ENCODE measurements around the gene CLDN34. TPM values are rescaled to one million over a fixed set of nuclear protein-coding genes. Genes with fewer than 3 reads are reported as not detected.

Gene CLDN34
- total RNA-seq, 1 donor from 2014 or later: 0.40 TPM

DNA sequence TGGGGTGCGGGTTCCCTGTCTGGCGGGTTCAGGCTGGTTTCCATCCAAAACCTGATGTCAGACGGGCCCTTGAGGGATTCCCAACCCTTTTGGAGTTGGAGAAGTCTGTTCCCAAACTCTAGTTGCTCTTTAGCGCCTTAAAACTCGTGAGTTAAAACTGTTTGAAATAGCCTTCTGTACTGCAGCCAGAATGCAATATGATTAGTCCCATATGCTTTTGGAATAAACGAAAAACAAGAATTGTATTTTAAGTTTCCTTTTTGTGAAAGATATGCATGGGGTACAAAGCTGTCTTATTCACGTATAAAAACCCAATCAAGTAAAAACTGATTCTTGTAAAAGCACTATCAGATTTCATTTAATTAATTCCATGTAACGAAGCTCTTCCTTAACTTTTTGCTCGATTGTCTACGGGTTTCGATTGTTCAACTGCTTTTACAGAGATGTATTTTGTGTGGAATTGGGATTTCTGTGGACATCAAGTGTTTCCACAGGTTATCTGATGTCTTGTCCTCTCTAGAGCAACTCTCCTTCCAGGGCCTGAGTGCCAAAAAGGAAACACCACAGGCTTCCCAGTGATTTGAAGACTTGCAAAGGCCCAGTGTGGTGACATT is 49.5 kb downstream of the CLDN34 start:
- no peak for DNase-seq (ENCODE audit: low read depth)

DNA sequence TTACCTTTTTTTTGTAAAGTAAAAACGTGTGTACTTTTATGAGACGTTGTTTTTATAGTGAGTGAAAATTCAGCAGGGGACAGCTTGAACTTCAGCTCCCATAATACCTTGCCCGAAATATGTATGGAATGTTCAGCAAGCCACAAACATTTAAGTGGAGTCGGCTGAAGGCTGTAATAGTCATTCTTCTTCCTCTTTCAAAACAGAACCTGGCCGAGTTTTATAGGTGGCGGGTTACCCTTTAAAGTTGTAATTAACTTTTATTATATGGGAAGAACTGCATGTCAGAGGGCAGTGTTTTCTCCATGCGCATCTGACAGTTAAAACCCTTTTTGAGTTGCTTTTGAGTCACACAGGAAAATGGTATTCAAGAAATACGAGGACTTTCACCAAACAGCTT is 50.7 kb downstream of the CLDN34 start:
- DNase-seq (ENCODE audit: low read depth): peak; percentile 90

Other genes with a start within 250 kb of the CLDN34 start
- 33.0 and 58.2 TPM in 2 replicates for gene GPR143, start 201.5 kb upstream of the CLDN34 start, total RNA-seq
- gene SHROOM2, start 180.9 kb upstream of the CLDN34 start, total RNA-seq: 6.1 and 33.0 TPM in 2 replicates
- gene CLCN4, start 189.6 kb downstream of the CLDN34 start, total RNA-seq: 2.6 and 4.2 TPM in 2 replicates